ENCODE data around the gene GRIN2A. TPM values are rescaled to one million over a fixed set of nuclear protein-coding genes. Genes with fewer than 3 reads are reported as not detected.

The GRIN2A gene
- polyA plus RNA-seq, 1 donor from 2014 or later: 0.11 TPM

DNA sequence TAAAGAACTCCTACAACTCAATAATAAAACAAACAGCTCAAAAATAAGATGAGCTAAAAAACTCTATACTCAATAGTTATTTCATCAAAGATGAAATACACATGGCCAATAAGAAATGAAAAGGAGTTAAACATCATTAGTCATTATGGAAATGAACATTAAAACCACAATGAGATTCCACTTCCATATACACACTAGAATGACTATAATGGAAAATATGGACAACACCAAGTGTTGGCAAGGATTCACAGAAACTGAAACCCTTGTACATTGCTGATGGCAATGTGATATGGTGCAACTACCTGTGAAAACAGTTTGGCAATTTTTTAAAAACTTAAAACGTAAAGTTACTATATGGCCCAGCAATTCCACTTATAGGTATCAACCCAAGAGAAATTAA, 91.4 kb downstream of the GRIN2A start:
- H3K9ac ChIP-seq (ENCODE audit: low read length): no peak overlapping the region
- H3K9me3 ChIP-seq (ENCODE audit: low read length): no peaks in the 10 kb centered on the region
- H3K27me3 ChIP-seq (ENCODE audit: insufficient read depth, low read depth, low read length): no peaks in the 10 kb centered on the region
- H3K27ac ChIP-seq (ENCODE audit: low read length): no peak overlapping the region
- no peaks in the 10 kb centered on the region for H3K79me2 ChIP-seq (replicated peaks; ENCODE audit: insufficient read depth, low read length)
- H3F3A ChIP-seq (ENCODE audit: insufficient read depth, low read length, poor library complexity, severe bottlenecking): no peaks in the 10 kb centered on the region
- H3K36me3 ChIP-seq (ENCODE audit: insufficient read depth, low read length): no peaks in the 10 kb centered on the region
- TF ChIP-seq, protein P1, sequence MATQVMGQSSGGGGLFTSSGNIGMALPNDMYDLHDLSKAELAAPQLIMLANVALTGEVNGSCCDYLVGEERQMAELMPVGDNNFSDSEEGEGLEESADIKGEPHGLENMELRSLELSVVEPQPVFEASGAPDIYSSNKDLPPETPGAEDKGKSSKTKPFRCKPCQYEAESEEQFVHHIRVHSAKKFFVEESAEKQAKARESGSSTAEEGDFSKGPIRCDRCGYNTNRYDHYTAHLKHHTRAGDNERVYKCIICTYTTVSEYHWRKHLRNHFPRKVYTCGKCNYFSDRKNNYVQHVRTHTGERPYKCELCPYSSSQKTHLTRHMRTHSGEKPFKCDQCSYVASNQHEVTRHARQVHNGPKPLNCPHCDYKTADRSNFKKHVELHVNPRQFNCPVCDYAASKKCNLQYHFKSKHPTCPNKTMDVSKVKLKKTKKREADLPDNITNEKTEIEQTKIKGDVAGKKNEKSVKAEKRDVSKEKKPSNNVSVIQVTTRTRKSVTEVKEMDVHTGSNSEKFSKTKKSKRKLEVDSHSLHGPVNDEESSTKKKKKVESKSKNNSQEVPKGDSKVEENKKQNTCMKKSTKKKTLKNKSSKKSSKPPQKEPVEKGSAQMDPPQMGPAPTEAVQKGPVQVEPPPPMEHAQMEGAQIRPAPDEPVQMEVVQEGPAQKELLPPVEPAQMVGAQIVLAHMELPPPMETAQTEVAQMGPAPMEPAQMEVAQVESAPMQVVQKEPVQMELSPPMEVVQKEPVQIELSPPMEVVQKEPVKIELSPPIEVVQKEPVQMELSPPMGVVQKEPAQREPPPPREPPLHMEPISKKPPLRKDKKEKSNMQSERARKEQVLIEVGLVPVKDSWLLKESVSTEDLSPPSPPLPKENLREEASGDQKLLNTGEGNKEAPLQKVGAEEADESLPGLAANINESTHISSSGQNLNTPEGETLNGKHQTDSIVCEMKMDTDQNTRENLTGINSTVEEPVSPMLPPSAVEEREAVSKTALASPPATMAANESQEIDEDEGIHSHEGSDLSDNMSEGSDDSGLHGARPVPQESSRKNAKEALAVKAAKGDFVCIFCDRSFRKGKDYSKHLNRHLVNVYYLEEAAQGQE (IDR thresholded peaks at IDR 0.05; ENCODE audit: borderline replicate concordance): no peak
- no peak overlapping the region for H3K4me2 ChIP-seq (ENCODE audit: low read length)
- H2AFZ ChIP-seq (ENCODE audit: low read depth, low read length): no peak overlapping the region
- H3K4me3 ChIP-seq (ENCODE audit: low read length): no peak overlapping the region
- no peaks in the 10 kb centered on the region for H4K20me1 ChIP-seq (ENCODE audit: insufficient read depth)
- H3K9me2 ChIP-seq (ENCODE audit: insufficient read depth, low read length): no peaks in the 10 kb centered on the region

DNA sequence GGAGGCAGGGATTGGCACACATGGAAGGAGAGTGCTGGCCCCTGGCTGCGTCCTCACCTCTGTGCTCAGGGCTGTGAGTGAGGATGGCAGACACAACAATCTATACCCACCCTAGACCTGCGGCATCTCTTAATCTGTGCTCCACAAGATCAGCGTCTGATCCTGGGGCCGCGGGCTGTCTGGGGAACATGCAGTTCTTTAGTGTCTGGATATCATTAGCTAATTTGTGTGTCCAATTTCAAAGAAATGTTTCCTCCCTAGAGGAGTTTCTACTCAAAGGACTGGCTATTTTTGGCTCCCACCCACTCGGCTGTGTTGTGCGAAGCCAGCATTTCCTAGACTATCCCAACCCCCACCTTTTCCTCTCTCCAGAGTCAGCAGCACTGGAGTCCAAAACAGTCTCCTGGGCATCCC, 93.8 kb downstream of the GRIN2A start:
- H3K9me3 ChIP-seq (ENCODE audit: low read length): no peaks in the 10 kb centered on the region
- H3K4me3 ChIP-seq (ENCODE audit: low read length): no peak overlapping the region
- no peaks in the 10 kb centered on the region for H3K27me3 ChIP-seq (ENCODE audit: insufficient read depth, low read depth, low read length)
- no peak overlapping the region for H2AFZ ChIP-seq (ENCODE audit: low read depth, low read length)
- H3K9me2 ChIP-seq (ENCODE audit: insufficient read depth, low read length): no peaks in the 10 kb centered on the region
- no peaks in the 10 kb centered on the region for H3K79me2 ChIP-seq (replicated peaks; ENCODE audit: insufficient read depth, low read length)
- H3F3A ChIP-seq (ENCODE audit: insufficient read depth, low read length, poor library complexity, severe bottlenecking): no peaks in the 10 kb centered on the region
- no peaks in the 10 kb centered on the region for H3K36me3 ChIP-seq (ENCODE audit: insufficient read depth, low read length)
- TF ChIP-seq MXI1 (conservative IDR thresholded peaks at IDR 0.05; ENCODE audit: poor library complexity, severe bottlenecking) (no peak), TAF1 (IDR thresholded peaks at IDR 0.05; ENCODE audit: low read depth) (no peak), RAD21 (conservative IDR thresholded peaks at IDR 0.05) (no peak), EP300 (conservative IDR thresholded peaks at IDR 0.05; ENCODE audit: poor library complexity, severe bottlenecking) (no peak), SMC3 (conservative IDR thresholded peaks at IDR 0.05; ENCODE audit: poor library complexity) (no peak), POLR2AphosphoS5 (IDR thresholded peaks at IDR 0.05) (no peak), EZH2 (IDR thresholded peaks at IDR 0.05; ENCODE audit: borderline replicate concordance, insufficient read depth, low read length, poor library complexity, severe bottlenecking) (no peak)
- TF ChIP-seq, protein P1 (IDR thresholded peaks at IDR 0.05; ENCODE audit: borderline replicate concordance): no peak
- TF ChIP-seq, protein P2, sequence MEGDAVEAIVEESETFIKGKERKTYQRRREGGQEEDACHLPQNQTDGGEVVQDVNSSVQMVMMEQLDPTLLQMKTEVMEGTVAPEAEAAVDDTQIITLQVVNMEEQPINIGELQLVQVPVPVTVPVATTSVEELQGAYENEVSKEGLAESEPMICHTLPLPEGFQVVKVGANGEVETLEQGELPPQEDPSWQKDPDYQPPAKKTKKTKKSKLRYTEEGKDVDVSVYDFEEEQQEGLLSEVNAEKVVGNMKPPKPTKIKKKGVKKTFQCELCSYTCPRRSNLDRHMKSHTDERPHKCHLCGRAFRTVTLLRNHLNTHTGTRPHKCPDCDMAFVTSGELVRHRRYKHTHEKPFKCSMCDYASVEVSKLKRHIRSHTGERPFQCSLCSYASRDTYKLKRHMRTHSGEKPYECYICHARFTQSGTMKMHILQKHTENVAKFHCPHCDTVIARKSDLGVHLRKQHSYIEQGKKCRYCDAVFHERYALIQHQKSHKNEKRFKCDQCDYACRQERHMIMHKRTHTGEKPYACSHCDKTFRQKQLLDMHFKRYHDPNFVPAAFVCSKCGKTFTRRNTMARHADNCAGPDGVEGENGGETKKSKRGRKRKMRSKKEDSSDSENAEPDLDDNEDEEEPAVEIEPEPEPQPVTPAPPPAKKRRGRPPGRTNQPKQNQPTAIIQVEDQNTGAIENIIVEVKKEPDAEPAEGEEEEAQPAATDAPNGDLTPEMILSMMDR (IDR thresholded peaks at IDR 0.05; ENCODE audit: poor library complexity, severe bottlenecking): no peak
- no peak overlapping the region for H3K4me2 ChIP-seq (ENCODE audit: low read length)
- H3K9ac ChIP-seq (ENCODE audit: low read length): no peak overlapping the region
- H4K20me1 ChIP-seq (ENCODE audit: insufficient read depth): no peaks in the 10 kb centered on the region
- no peak overlapping the region for H3K27ac ChIP-seq (ENCODE audit: low read length)
